Activated CD8-positive, alpha-beta T cell treated with anti-CD3 and anti-CD28 coated beads, Interleukin-2, amount 10 ng/mL, durations not matched to agents 7 days and 5 days (primary cell): ENCODE results near the gene GRIK2. TPM values are rescaled to one million over a fixed set of nuclear protein-coding genes. Genes with fewer than 3 reads are reported as not detected.

Experiments used
- ATAC-seq: fragments of 150-1000 bp; cut with Tn5 transposase; one replicate; pipeline ENCODE4 v1.10.0; 2021; ENCODE audit warnings: moderate library complexity
- CTCF ChIA-PET: fragments of 350-600 bp; sonication (Branson Sonifier 250); formaldehyde crosslinking; loops from one replicate; lab custom pipeline; 2021; ENCODE audit warnings: antibody characterized with exemption; lab: Charles Lee
- POLR2A ChIA-PET: fragments of 350-600 bp; sonication (Branson Sonifier 250); formaldehyde crosslinking; loops from one replicate; lab custom pipeline; 2021; ENCODE audit warnings: antibody characterized with exemption; lab: Charles Lee
- DNase-seq: peaks from one replicate; pipeline ENCODE4 v3.0.0-alpha.2; 2020
- H3K27ac Mint-ChIP-seq: one replicate; pipeline ENCODE4 v1.8.0; 2021; ENCODE audit warnings: mild to moderate bottlenecking, mixed read lengths
- H3K27me3 Mint-ChIP-seq: one replicate; pipeline ENCODE4 v1.8.0; 2021; ENCODE audit warnings: low read depth, mixed read lengths
- H3K36me3 Mint-ChIP-seq: one replicate; pipeline ENCODE4 v1.8.0; 2021; ENCODE audit warnings: low read depth, mixed read lengths
- H3K4me1 Mint-ChIP-seq: one replicate; pipeline ENCODE4 v1.8.0; 2021; ENCODE audit warnings: low read depth, mixed read lengths
- H3K4me3 Mint-ChIP-seq: one replicate; pipeline ENCODE4 v1.8.0; 2021; ENCODE audit warnings: mild to moderate bottlenecking, mixed read lengths
- H3K9me3 Mint-ChIP-seq: one replicate; pipeline ENCODE4 v1.8.0; 2022; ENCODE audit warnings: mixed read lengths; ENCODE audit not compliant: insufficient read depth
- total RNA-seq, 2 experiments: library from RNA; stranded (reverse); gene quantifications; one replicate each; pipeline ENCODE4 v1.2.3, GENCODE V29; 2021

Gene GRIK2
- total RNA-seq, 2 experiments from 2014 or later, result not detected

- POLR2A ChIA-PET, result no interaction called here
- H3K4me3 Mint-ChIP-seq, result no peak overlapping the region
- CTCF ChIA-PET, result no interaction called here
- H3K9me3 Mint-ChIP-seq, result no peaks in the 10 kb centered on the region
- DNase-seq (no peak), ATAC-seq (no peak)
- H3K27ac Mint-ChIP-seq, result no peak overlapping the region
- no peaks in the 10 kb centered on the region for H3K4me1 Mint-ChIP-seq
- H3K36me3 Mint-ChIP-seq, result no peaks in the 10 kb centered on the region
- no peaks in the 10 kb centered on the region for H3K27me3 Mint-ChIP-seq
Measured at GRCh38 chr6:101706576-101706975, 313.1 kb downstream of the GRIK2 start.

- ChIA-PET CTCF (no interaction called here), POLR2A (no interaction called here)
- no peaks in the 10 kb centered on the region for H3K36me3 Mint-ChIP-seq
- DNase-seq (no peak), ATAC-seq (no peak)
- H3K9me3 Mint-ChIP-seq, result no peaks in the 10 kb centered on the region
- H3K4me1 Mint-ChIP-seq, result no peaks in the 10 kb centered on the region
- no peaks in the 10 kb centered on the region for H3K27me3 Mint-ChIP-seq
- H3K4me3 Mint-ChIP-seq, result no peak overlapping the region
- H3K27ac Mint-ChIP-seq, result no peak overlapping the region
Measured at GRCh38 chr6:101711518-101711917, 318.0 kb downstream of the GRIK2 start.

- no peak for DNase-seq
- H3K27me3 Mint-ChIP-seq, result no peaks in the 10 kb centered on the region
- H3K36me3 Mint-ChIP-seq, result no peaks in the 10 kb centered on the region
- no peaks in the 10 kb centered on the region for H3K9me3 Mint-ChIP-seq
- no peaks in the 10 kb centered on the region for H3K4me1 Mint-ChIP-seq
- no peak overlapping the region for H3K4me3 Mint-ChIP-seq
- no peak overlapping the region for H3K27ac Mint-ChIP-seq
- no peak for ATAC-seq
- ChIA-PET POLR2A (no interaction called here), CTCF (no interaction called here)
Measured at GRCh38 chr6:101716387-101716786, 322.9 kb downstream of the GRIK2 start.

GRCh38 chr6:101716810-101717209, 323.3 kb downstream of the GRIK2 start:
- ATAC-seq (no peak), DNase-seq (no peak)
- H3K27me3 Mint-ChIP-seq, result no peaks in the 10 kb centered on the region
- H3K4me1 Mint-ChIP-seq, result no peaks in the 10 kb centered on the region
- no peaks in the 10 kb centered on the region for H3K9me3 Mint-ChIP-seq
- ChIA-PET POLR2A (no interaction called here), CTCF (no interaction called here)
- no peak overlapping the region for H3K4me3 Mint-ChIP-seq
- no peak overlapping the region for H3K27ac Mint-ChIP-seq
- H3K36me3 Mint-ChIP-seq, result no peaks in the 10 kb centered on the region

GRCh38 chr6:101719521-101719920, 326.0 kb downstream of the GRIK2 start:
- ATAC-seq (no peak), DNase-seq (no peak)
- Mint-ChIP-seq H3K4me1 (no peaks in the 10 kb centered on the region), H3K27me3 (no peaks in the 10 kb centered on the region), H3K27ac (no peak overlapping the region), H3K9me3 (no peaks in the 10 kb centered on the region), H3K36me3 (no peaks in the 10 kb centered on the region), H3K4me3 (no peak overlapping the region)
- CTCF ChIA-PET, result no interaction called here
- POLR2A ChIA-PET, result no interaction called here

GRCh38 chr6:101722471-101722870, 329.0 kb downstream of the GRIK2 start:
- Mint-ChIP-seq H3K27ac (no peak overlapping the region), H3K36me3 (no peaks in the 10 kb centered on the region), H3K9me3 (no peaks in the 10 kb centered on the region), H3K4me1 (no peaks in the 10 kb centered on the region), H3K27me3 (no peaks in the 10 kb centered on the region), H3K4me3 (no peak overlapping the region)
- ChIA-PET POLR2A (no interaction called here), CTCF (no interaction called here)
- DNase-seq (no peak), ATAC-seq (no peak)

GRCh38 chr6:101722991-101723579, 329.6 kb downstream of the GRIK2 start:
- no peaks in the 10 kb centered on the region for H3K4me1 Mint-ChIP-seq
- no peaks in the 10 kb centered on the region for H3K27me3 Mint-ChIP-seq
- H3K4me3 Mint-ChIP-seq, result no peak overlapping the region
- CTCF ChIA-PET, result no interaction called here
- no peak overlapping the region for H3K27ac Mint-ChIP-seq
- POLR2A ChIA-PET, result no interaction called here
- no peak for DNase-seq
- no peaks in the 10 kb centered on the region for H3K9me3 Mint-ChIP-seq
- no peak for ATAC-seq
- H3K36me3 Mint-ChIP-seq, result no peaks in the 10 kb centered on the region

GRCh38 chr6:101728388-101728787, 334.9 kb downstream of the GRIK2 start:
- Mint-ChIP-seq H3K36me3 (no peaks in the 10 kb centered on the region), H3K4me3 (no peak overlapping the region), H3K9me3 (no peaks in the 10 kb centered on the region), H3K4me1 (no peaks in the 10 kb centered on the region), H3K27ac (no peak overlapping the region), H3K27me3 (no peaks in the 10 kb centered on the region)
- DNase-seq (no peak), ATAC-seq (no peak)
- ChIA-PET POLR2A (no interaction called here), CTCF (no interaction called here)

GRCh38 chr6:101728956-101729355, 335.4 kb downstream of the GRIK2 start:
- ATAC-seq (no peak), DNase-seq (no peak)
- Mint-ChIP-seq H3K4me3 (no peak overlapping the region), H3K9me3 (no peaks in the 10 kb centered on the region), H3K36me3 (no peaks in the 10 kb centered on the region), H3K27me3 (no peaks in the 10 kb centered on the region), H3K27ac (no peak overlapping the region), H3K4me1 (no peaks in the 10 kb centered on the region)
- CTCF ChIA-PET, result no interaction called here
- POLR2A ChIA-PET, result no interaction called here

- ATAC-seq, result no peak
- H3K36me3 Mint-ChIP-seq, result no peaks in the 10 kb centered on the region
- no peaks in the 10 kb centered on the region for H3K4me1 Mint-ChIP-seq
- ChIA-PET CTCF (no interaction called here), POLR2A (no interaction called here)
- H3K9me3 Mint-ChIP-seq, result no peaks in the 10 kb centered on the region
- H3K4me3 Mint-ChIP-seq, result no peak overlapping the region
- no peak for DNase-seq
- no peak overlapping the region for H3K27ac Mint-ChIP-seq
- no peaks in the 10 kb centered on the region for H3K27me3 Mint-ChIP-seq
Measured at GRCh38 chr6:101730954-101731353, 337.4 kb downstream of the GRIK2 start.

GRCh38 chr6:101733899-101734298, 340.4 kb downstream of the GRIK2 start:
- Mint-ChIP-seq H3K9me3 (peaks cover 7% of the 10 kb centered on the region), H3K36me3 (no peaks in the 10 kb centered on the region), H3K4me1 (no peaks in the 10 kb centered on the region), H3K27ac (no peak overlapping the region), H3K27me3 (no peaks in the 10 kb centered on the region), H3K4me3 (no peak overlapping the region)
- CTCF ChIA-PET, result no interaction called here
- ATAC-seq, result no peak
- no peak for DNase-seq
- POLR2A ChIA-PET, result no interaction called here

GRCh38 chr6:101738481-101738880, 345.0 kb downstream of the GRIK2 start:
- no peaks in the 10 kb centered on the region for H3K27me3 Mint-ChIP-seq
- ATAC-seq, result no peak
- POLR2A ChIA-PET, result no interaction called here
- no peak overlapping the region for H3K4me3 Mint-ChIP-seq
- DNase-seq, result no peak
- no peaks in the 10 kb centered on the region for H3K4me1 Mint-ChIP-seq
- peaks cover 7% of the 10 kb centered on the region for H3K9me3 Mint-ChIP-seq
- H3K36me3 Mint-ChIP-seq, result no peaks in the 10 kb centered on the region
- no peak overlapping the region for H3K27ac Mint-ChIP-seq
- CTCF ChIA-PET, result no interaction called here

GRCh38 chr6:101740631-101741030, 347.1 kb downstream of the GRIK2 start:
- no peak for ATAC-seq
- DNase-seq, result no peak
- no peaks in the 10 kb centered on the region for H3K27me3 Mint-ChIP-seq
- H3K4me1 Mint-ChIP-seq, result no peaks in the 10 kb centered on the region
- H3K36me3 Mint-ChIP-seq, result no peaks in the 10 kb centered on the region
- H3K4me3 Mint-ChIP-seq, result no peak overlapping the region
- H3K9me3 Mint-ChIP-seq, result peaks cover 7% of the 10 kb centered on the region
- POLR2A ChIA-PET, result no interaction called here
- CTCF ChIA-PET, result no interaction called here
- H3K27ac Mint-ChIP-seq, result no peak overlapping the region
